IMR-90 (cell line): ENCODE measurements around the gene RTEL1. TPM values are rescaled to one million over a fixed set of nuclear protein-coding genes. Genes with fewer than 3 reads are reported as not detected.

ENCODE experiments used
- ATAC-seq: fragments of 200-7000 bp; cut with Tn5 transposase; 2 replicates; pipeline ENCODE4 v1.9.1; 2020; ENCODE audit warnings: low read depth, mild to moderate bottlenecking, moderate library complexity
- BruUV-seq: library from RNA; stranded (reverse); fragments of 400-500 nt; replicated peaks from 2 replicates; lab custom pipeline; 2021; lab: Mats Ljungman, UMichigan
- CTCF ChIA-PET: fragments of 300-600 bp; formaldehyde crosslinking; extraction: SDS; loops from one replicate; lab custom pipeline; 2021; ENCODE audit warnings: antibody characterized with exemption; lab: Yijun Ruan, JAX
- POLR2A ChIA-PET: fragments of 300-600 bp; sonication (Branson Sonifier 250); formaldehyde crosslinking; loops from one replicate; lab custom pipeline; 2022; ENCODE audit warnings: antibody characterized with exemption; ENCODE audit not compliant: unreplicated experiment; lab: Charles Lee
- DNase-seq: peaks from one replicate; pipeline ENCODE4 v3.0.0; 2013
- H2AFZ ChIP-seq: replicated peaks from 2 replicates; pipeline ENCODE3; 2013; ENCODE audit warnings: low read length, mild to moderate bottlenecking; ENCODE audit not compliant: poor library complexity
- H2AK5ac ChIP-seq: 2 replicates; pipeline ENCODE4 v1.6.1; 2013; ENCODE audit warnings: low read depth, low read length, inconsistent platforms
- H2AK9ac ChIP-seq: replicated peaks from 2 replicates; pipeline ENCODE3; 2013; ENCODE audit warnings: mild to moderate bottlenecking, low read depth, low read length, moderate library complexity; ENCODE audit not compliant: poor library complexity
- H2BK120ac ChIP-seq: 2 replicates; pipeline ENCODE4 v1.6.1; 2013; ENCODE audit warnings: low read depth, low read length, inconsistent platforms
- H2BK15ac ChIP-seq: 3 replicates; pipeline ENCODE4 v1.6.1; 2013; ENCODE audit warnings: low read depth, low read length, inconsistent platforms
- H2BK20ac ChIP-seq: 2 replicates; pipeline ENCODE4 v1.6.1; 2013; ENCODE audit warnings: low read depth, mild to moderate bottlenecking, inconsistent platforms, low read length, moderate library complexity
- H2BK5ac ChIP-seq: 2 replicates; pipeline ENCODE4 v1.6.1; 2013; ENCODE audit warnings: mild to moderate bottlenecking, low read depth, low read length, inconsistent platforms; ENCODE audit not compliant: poor library complexity, severe bottlenecking
- H3K14ac ChIP-seq: replicated peaks from 2 replicates; pipeline ENCODE4 v1.6.1; 2013; ENCODE audit warnings: low read depth, low read length, inconsistent platforms
- H3K18ac ChIP-seq: 2 replicates; pipeline ENCODE4 v1.6.1; 2013; ENCODE audit warnings: low read depth, low read length, control low read depth
- H3K23ac ChIP-seq: 2 replicates; pipeline ENCODE4 v1.6.1; 2013; ENCODE audit warnings: low read depth, low read length, inconsistent platforms
- H3K27ac ChIP-seq: 2 replicates; pipeline ENCODE4 v1.5.1; 2013; ENCODE audit warnings: mild to moderate bottlenecking, control low read depth, low read length; ENCODE audit not compliant: insufficient read depth
- H3K27me3 ChIP-seq: 2 replicates; pipeline ENCODE4 v1.6.1; 2013; ENCODE audit warnings: low read length; ENCODE audit not compliant: control insufficient read depth, insufficient read depth
- H3K36me3 ChIP-seq: 2 replicates; pipeline ENCODE4 v1.6.1; 2013; ENCODE audit warnings: low read length, mixed read lengths; ENCODE audit not compliant: control insufficient read depth, insufficient read depth
- H3K4ac ChIP-seq: 2 replicates; pipeline ENCODE4 v1.6.1; 2013; ENCODE audit warnings: low read depth, low read length, inconsistent platforms
- H3K4me1 ChIP-seq: 2 replicates; pipeline ENCODE4 v1.6.1; 2013; ENCODE audit warnings: low read length, mixed read lengths; ENCODE audit not compliant: control insufficient read depth, insufficient read depth
- H3K4me2 ChIP-seq: 2 replicates; pipeline ENCODE4 v1.6.1; 2013; ENCODE audit warnings: low read depth, mild to moderate bottlenecking, control low read depth, low read length, moderate library complexity
- H3K4me3 ChIP-seq: 2 replicates; pipeline ENCODE4 v1.5.1; 2013; ENCODE audit warnings: low read depth, mild to moderate bottlenecking, control low read depth, low read length, moderate library complexity; ENCODE audit not compliant: insufficient read depth
- H3K56ac ChIP-seq: 2 replicates; pipeline ENCODE4 v1.6.1; 2013; ENCODE audit warnings: low read length, inconsistent platforms; ENCODE audit not compliant: insufficient read depth; ENCODE audit errors: extremely low read depth
- H3K79me1 ChIP-seq, 2 experiments: 2 replicates each; pipeline ENCODE4 v1.6.1; 2013; ENCODE audit warnings: low read length in 2 of 2, inconsistent platforms in 1 of 2, low read depth in 1 of 2
- H3K9ac ChIP-seq: 2 replicates; pipeline ENCODE4 v1.6.1; 2013; ENCODE audit warnings: low read depth, low read length, control low read depth
- H3K9me1 ChIP-seq: 2 replicates; pipeline ENCODE4 v1.6.1; 2013; ENCODE audit warnings: low read length, inconsistent platforms; ENCODE audit not compliant: insufficient read depth
- H3K9me3 ChIP-seq: 2 replicates; pipeline ENCODE4 v1.6.1; 2013; ENCODE audit warnings: low read length; ENCODE audit not compliant: control insufficient read depth, insufficient read depth
- H4K20me1 ChIP-seq: 2 replicates; pipeline ENCODE4 v1.6.1; 2013; ENCODE audit warnings: low read length, inconsistent platforms; ENCODE audit not compliant: insufficient read depth
- H4K5ac ChIP-seq: 2 replicates; pipeline ENCODE4 v1.6.1; 2013; ENCODE audit warnings: mild to moderate bottlenecking, low read depth, low read length, control low read depth
- H4K8ac ChIP-seq, 2 experiments: 2 replicates each; pipeline ENCODE4 v1.6.1; 2013; ENCODE audit warnings: low read depth in 2 of 2, low read length in 2 of 2, control low read depth in 1 of 2, inconsistent platforms in 1 of 2
- H4K91ac ChIP-seq: 2 replicates; pipeline ENCODE4 v1.6.1; 2013; ENCODE audit warnings: low read depth, low read length, inconsistent platforms; ENCODE audit not compliant: insufficient read depth
- CEBPB ChIP-seq: IDR thresholded peaks from 2 replicates; pipeline ENCODE4 v1.6.1; 2012; ENCODE audit warnings: low read depth, low read length, improper control_type of control experiment
- ELK1 ChIP-seq: fragments of 150-350 bp; IDR thresholded peaks from 2 replicates; pipeline ENCODE4 v1.6.1; 2016; ENCODE audit warnings: low read depth, mild to moderate bottlenecking, low read length, moderate library complexity, borderline replicate concordance
- MXI1 ChIP-seq: IDR thresholded peaks from 2 replicates; pipeline ENCODE4 v1.6.1; 2012; ENCODE audit warnings: low read depth, mild to moderate bottlenecking, low read length, moderate library complexity, borderline replicate concordance
- NFE2L2 ChIP-seq: fragments of 150-350 bp; IDR thresholded peaks from 2 replicates; pipeline ENCODE4 v1.6.1; 2016; ENCODE audit warnings: low read depth, mild to moderate bottlenecking, low read length
- RAD21 ChIP-seq: IDR thresholded peaks from 2 replicates; pipeline ENCODE4 v1.6.1; 2012; ENCODE audit warnings: low read length, improper control_type of control experiment
- RCOR1 ChIP-seq: IDR thresholded peaks from 2 replicates; pipeline ENCODE4 v1.6.1; 2012; ENCODE audit warnings: mild to moderate bottlenecking, low read length, improper control_type of control experiment; ENCODE audit not compliant: insufficient replicate concordance
- RFX5 ChIP-seq: IDR thresholded peaks from 2 replicates; pipeline ENCODE4 v1.8.0; 2012; ENCODE audit warnings: low read depth, mild to moderate bottlenecking, low read length, moderate library complexity
- SMC3 ChIP-seq: fragments of 150-350 bp; IDR thresholded peaks from 2 replicates; pipeline ENCODE4 v1.6.1; 2016; ENCODE audit warnings: low read depth, mild to moderate bottlenecking, antibody characterized with exemption, low read length, moderate library complexity
- WGBS, 2 experiments: methylation state at CpG; one replicate each; pipeline versions ENCODE4 v1.1.5 to v1.1.7; 2013; ENCODE audit warnings: missing lambda C conversion rate in 2 of 2; ENCODE audit not compliant: insufficient read length in 1 of 2; ENCODE audit errors: extremely low coverage in 2 of 2; 5-methylcytosine and 5-hydroxymethylcytosine counted together
- dilution Hi-C: fragments of 300-500 bp; cut with HindIII; formaldehyde crosslinking; loops from one replicate; pipeline ENCODE4 v1.14.3; 2018; ENCODE audit warnings: low sequenced_read_pairs; ENCODE audit not compliant: unreplicated experiment
- in situ Hi-C: fragments of 300-500 bp; cut with MboI; formaldehyde crosslinking; loops from 3 replicates; pipeline ENCODE4 v1.14.3; 2019; ENCODE audit warnings: low sequenced_read_pairs, inconsistent platforms, mixed read lengths
- intact Hi-C: fragments of 100-400 bp; cut with micrococcal nuclease; formaldehyde crosslinking; loops from 2 replicates; pipeline ENCODE4 v1.10.0; 2022
- polyA plus RNA-seq, 3 experiments: library from polyadenylated mRNA; depleted of rRNA; stranded (reverse); fragments of >200 nt; gene quantifications; 2 replicates each; pipeline ENCODE4 v1.2.3, GENCODE V29; 2012; ENCODE audit warnings: low replicate concordance in 1 of 3
- total RNA-seq: library from RNA; depleted of rRNA; stranded (reverse); fragments of >200 nt; gene quantifications from 2 replicates; pipeline ENCODE4 v1.2.3, GENCODE V29; 2012
- TF ChIP-seq, protein P1 (sequence below): fragments of 150-350 bp; IDR thresholded peaks from 2 replicates; pipeline ENCODE4 v1.6.1; 2017; ENCODE audit warnings: mild to moderate bottlenecking, antibody characterized with exemption, low read length, low read depth

The RTEL1 gene
- total and polyA plus RNA-seq, 2 of the 4 experiments (the other 2 are of a cell fraction), result 14.7 to 18.8 TPM

- Histone ChIP-seq H2BK15ac (no peak overlapping the region), H2AK9ac (no peak overlapping the region), H2BK5ac (no peak overlapping the region), H2BK120ac (no peak overlapping the region), H3K9me3 (no peaks in the 10 kb centered on the region), H3K9me1 (no peaks in the 10 kb centered on the region), H4K5ac (no peak overlapping the region), H4K91ac (no peak overlapping the region), H3K18ac (no peak overlapping the region), H3K56ac (no peak overlapping the region), H3K4me1 (no peaks in the 10 kb centered on the region), H3K79me1 (peaks cover 15 to 51% of the 10 kb centered on the region in 2 experiments), H2AK5ac (no peak overlapping the region), H3K9ac (no peak overlapping the region), H3K27ac (no peak overlapping the region), H3K23ac (no peak overlapping the region), H4K8ac (no peak overlapping the region), H3K4me2 (no peak overlapping the region), H2BK20ac (no peak overlapping the region), H3K36me3 (peaks cover 16% of the 10 kb centered on the region), H2AFZ (no peak overlapping the region), H3K4me3 (no peak overlapping the region), H3K27me3 (no peaks in the 10 kb centered on the region), H4K20me1 (peaks cover 8% of the 10 kb centered on the region), H3K14ac (no peak overlapping the region), H3K4ac (no peak overlapping the region)
- TF ChIP-seq NFE2L2, result no peak
- no peak for TF ChIP-seq RAD21
- no peak for TF ChIP-seq ELK1
- no peak for TF ChIP-seq RFX5
- no peak for TF ChIP-seq MXI1
- TF ChIP-seq, protein P1, sequence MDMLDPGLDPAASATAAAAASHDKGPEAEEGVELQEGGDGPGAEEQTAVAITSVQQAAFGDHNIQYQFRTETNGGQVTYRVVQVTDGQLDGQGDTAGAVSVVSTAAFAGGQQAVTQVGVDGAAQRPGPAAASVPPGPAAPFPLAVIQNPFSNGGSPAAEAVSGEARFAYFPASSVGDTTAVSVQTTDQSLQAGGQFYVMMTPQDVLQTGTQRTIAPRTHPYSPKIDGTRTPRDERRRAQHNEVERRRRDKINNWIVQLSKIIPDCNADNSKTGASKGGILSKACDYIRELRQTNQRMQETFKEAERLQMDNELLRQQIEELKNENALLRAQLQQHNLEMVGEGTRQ, result no peak
- no peak for TF ChIP-seq CEBPB
- no peak for TF ChIP-seq SMC3
- TF ChIP-seq RCOR1, result no peak
- DNase-seq, result no peak
- intact Hi-C loops (no loop called here), dilution Hi-C loops (no loop called here), in situ Hi-C loops (no loop called here)
- BruUV-seq, result no TSS peak
- ChIA-PET POLR2A (no interaction called here), CTCF (no interaction called here)
- WGBS, 2 experiments, result 92% methylated on average over 5 of the region's 10 CpGs; no CpG with 5 or more reads in 1 of the 2 experiments
- no peak for ATAC-seq
Measured at GRCh38 chr20:63611646-63612045, 46.5 kb upstream of the RTEL1 start.
